Lung microvascular endothelial cell (primary cell): Measurements from ENCODE around the gene CDKN1C. TPM values are rescaled to one million over a fixed set of nuclear protein-coding genes. Genes with fewer than 3 reads are reported as not detected.

Experiments used
- total RNA-seq: library from RNA; depleted of rRNA; stranded (reverse); fragments of >200 nt; gene quantifications from 2 replicates; pipeline ENCODE4 v1.2.1, GENCODE V29; 2014

Gene CDKN1C
- total RNA-seq, 1 donor from 2014 or later: 119 TPM

Other genes starting within 250 kb of the CDKN1C start
- 0.44 and 0.79 TPM in 2 replicates for gene KCNQ1OT1, start 185.8 kb downstream of the CDKN1C start, total RNA-seq
- gene PHLDA2, start 43.6 kb upstream of the CDKN1C start, total RNA-seq: 0.40 and 1.7 TPM in 2 replicates
- 87.8 and 103 TPM in 2 replicates for gene NAP1L4, start 106.6 kb upstream of the CDKN1C start, total RNA-seq
- gene CARS1, start 171.6 kb upstream of the CDKN1C start, total RNA-seq: 27.7 and 42.1 TPM in 2 replicates